Measurements from ENCODE around the gene PACRG. TPM values are rescaled to one million over a fixed set of nuclear protein-coding genes. Genes with fewer than 3 reads are reported as not detected.

PACRG gene
- total RNA-seq, 1 donor from 2014 or later, result 1.2 TPM

- DNase-seq (ENCODE audit: extremely low spot score, unreplicated experiment), result no peak
- Mint-ChIP-seq H3K9me3 (ENCODE audit: unreplicated experiment) (no peaks in the 10 kb centered on the region), H3K4me1 (ENCODE audit: unreplicated experiment) (peaks cover 57% of the 10 kb centered on the region), H3K4me3 (ENCODE audit: unreplicated experiment) (no peak overlapping the region), H3K27ac (ENCODE audit: unreplicated experiment) (no peak overlapping the region), H3K36me3 (ENCODE audit: unreplicated experiment) (no peaks in the 10 kb centered on the region), H3K27me3 (ENCODE audit: unreplicated experiment) (no peaks in the 10 kb centered on the region)
- no peak for TF ChIP-seq CTCF (IDR thresholded peaks at IDR 0.05)
Measured at GRCh38 chr6:163328411-163328810, 600.6 kb downstream of the PACRG start.

- Mint-ChIP-seq H3K9me3 (ENCODE audit: unreplicated experiment) (no peaks in the 10 kb centered on the region), H3K4me3 (ENCODE audit: unreplicated experiment) (no peak overlapping the region), H3K4me1 (ENCODE audit: unreplicated experiment) (peaks cover 48% of the 10 kb centered on the region), H3K27me3 (ENCODE audit: unreplicated experiment) (no peaks in the 10 kb centered on the region), H3K27ac (ENCODE audit: unreplicated experiment) (peak overlapping the region; percentile 74), H3K36me3 (ENCODE audit: unreplicated experiment) (no peaks in the 10 kb centered on the region)
- no peak for TF ChIP-seq CTCF (IDR thresholded peaks at IDR 0.05)
- DNase-seq (ENCODE audit: extremely low spot score, unreplicated experiment), result no peak
Measured at GRCh38 chr6:163329991-163330390, 602.2 kb downstream of the PACRG start.

GRCh38 chr6:163331245-163331644 lies 603.5 kb downstream of the PACRG start:
- no peak for DNase-seq (ENCODE audit: extremely low spot score, unreplicated experiment)
- H3K27me3 Mint-ChIP-seq (ENCODE audit: unreplicated experiment), result no peaks in the 10 kb centered on the region
- peaks cover 53% of the 10 kb centered on the region for H3K4me1 Mint-ChIP-seq (ENCODE audit: unreplicated experiment)
- no peak overlapping the region for H3K27ac Mint-ChIP-seq (ENCODE audit: unreplicated experiment)
- no peak overlapping the region for H3K4me3 Mint-ChIP-seq (ENCODE audit: unreplicated experiment)
- no peaks in the 10 kb centered on the region for H3K36me3 Mint-ChIP-seq (ENCODE audit: unreplicated experiment)
- no peak for TF ChIP-seq CTCF (IDR thresholded peaks at IDR 0.05)
- no peaks in the 10 kb centered on the region for H3K9me3 Mint-ChIP-seq (ENCODE audit: unreplicated experiment)

GRCh38 chr6:163332575-163332974 lies 604.8 kb downstream of the PACRG start:
- peak overlapping the region; percentile 70 for H3K27ac Mint-ChIP-seq (ENCODE audit: unreplicated experiment)
- H3K4me1 Mint-ChIP-seq (ENCODE audit: unreplicated experiment), result peaks cover 53% of the 10 kb centered on the region
- H3K9me3 Mint-ChIP-seq (ENCODE audit: unreplicated experiment), result no peaks in the 10 kb centered on the region
- TF ChIP-seq CTCF (IDR thresholded peaks at IDR 0.05), result no peak
- H3K27me3 Mint-ChIP-seq (ENCODE audit: unreplicated experiment), result no peaks in the 10 kb centered on the region
- H3K36me3 Mint-ChIP-seq (ENCODE audit: unreplicated experiment), result no peaks in the 10 kb centered on the region
- no peak overlapping the region for H3K4me3 Mint-ChIP-seq (ENCODE audit: unreplicated experiment)
- DNase-seq (ENCODE audit: extremely low spot score, unreplicated experiment), result no peak

- DNase-seq (ENCODE audit: extremely low spot score, unreplicated experiment), result no peak
- Mint-ChIP-seq H3K4me1 (ENCODE audit: unreplicated experiment) (peaks cover 49% of the 10 kb centered on the region), H3K4me3 (ENCODE audit: unreplicated experiment) (no peak overlapping the region)
Measured at GRCh38 chr6:163333038-163333437, 605.3 kb downstream of the PACRG start.

More at GRCh38 chr6:163333038-163333437, 605.3 kb downstream of the PACRG start:
- peak overlapping the region; percentile 70 for H3K27ac Mint-ChIP-seq (ENCODE audit: unreplicated experiment)
- H3K27me3 Mint-ChIP-seq (ENCODE audit: unreplicated experiment), result no peaks in the 10 kb centered on the region
- H3K9me3 Mint-ChIP-seq (ENCODE audit: unreplicated experiment), result no peaks in the 10 kb centered on the region
- TF ChIP-seq CTCF (IDR thresholded peaks at IDR 0.05), result no peak
- no peaks in the 10 kb centered on the region for H3K36me3 Mint-ChIP-seq (ENCODE audit: unreplicated experiment)

Measured in osteocyte (in vitro differentiated cells).